NOMO-1 (cell line): ENCODE measurements around the gene ODF4.
"Not testable (repeated sequence)": the region's sequence is repeated elsewhere in the genome, so short reads cannot be mapped to it uniquely, and the experiment has no call there.

Source experiments
- DNase-seq, 2 experiments: peaks; one replicate each; lab custom pipeline; 2025; ENCODE audit not compliant: unreplicated experiment in 2 of 2; lab: John Stamatoyannopoulos, UW

Gene ODF4

GRCh38 chr17:8365143-8365542, 25.5 kb downstream of the ODF4 start:
- no peak for DNase-seq

DNA sequence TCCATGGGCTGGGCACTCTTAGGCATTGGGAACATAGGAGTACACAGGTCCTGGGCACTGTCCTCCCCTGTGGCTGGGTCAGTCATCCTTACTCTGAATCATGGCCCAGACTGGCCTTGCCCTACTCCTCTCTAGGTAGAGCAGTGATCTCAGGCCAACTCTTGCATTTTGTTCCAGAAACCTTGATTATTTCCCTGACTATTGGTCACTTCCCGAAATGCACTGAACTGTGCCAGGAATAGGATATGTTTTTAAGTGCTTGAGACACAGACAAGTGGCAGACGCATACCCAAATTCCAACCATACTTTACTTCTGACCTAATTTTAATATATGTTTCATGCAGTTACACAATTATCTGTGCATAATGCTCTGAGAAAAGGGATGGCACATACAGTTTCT, 26.6 kb downstream of the ODF4 start:
- DNase-seq = no peak

- DNase-seq = no peak
Observed at GRCh38 chr17:8368193-8368592, 28.6 kb downstream of the ODF4 start.

DNA sequence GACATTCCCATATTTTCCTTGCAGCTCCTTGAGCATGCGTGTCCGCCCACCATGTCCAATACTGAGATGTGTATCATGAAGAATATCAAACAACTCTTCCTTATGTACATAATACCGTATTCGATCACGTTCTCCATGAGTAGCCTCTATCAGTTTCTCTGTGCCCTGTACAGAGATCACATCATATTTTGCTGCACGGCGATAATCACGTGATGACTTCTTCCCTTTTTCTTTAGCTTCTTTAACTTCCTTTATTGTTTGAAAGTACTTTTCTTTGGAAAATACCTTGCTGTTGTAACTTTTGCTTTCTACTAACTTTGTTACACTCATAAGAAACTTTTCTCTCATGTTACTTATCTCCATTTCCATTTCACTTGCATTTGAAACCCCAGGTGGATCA, 30.3 kb downstream of the ODF4 start:
- peak in 1 of 2 experiments; percentile 47 for DNase-seq

- DNase-seq = no peak
Observed at GRCh38 chr17:8371786-8372185, 32.1 kb downstream of the ODF4 start.

- no peak for DNase-seq
Observed at GRCh38 chr17:8372422-8372821, 32.8 kb downstream of the ODF4 start.

DNA sequence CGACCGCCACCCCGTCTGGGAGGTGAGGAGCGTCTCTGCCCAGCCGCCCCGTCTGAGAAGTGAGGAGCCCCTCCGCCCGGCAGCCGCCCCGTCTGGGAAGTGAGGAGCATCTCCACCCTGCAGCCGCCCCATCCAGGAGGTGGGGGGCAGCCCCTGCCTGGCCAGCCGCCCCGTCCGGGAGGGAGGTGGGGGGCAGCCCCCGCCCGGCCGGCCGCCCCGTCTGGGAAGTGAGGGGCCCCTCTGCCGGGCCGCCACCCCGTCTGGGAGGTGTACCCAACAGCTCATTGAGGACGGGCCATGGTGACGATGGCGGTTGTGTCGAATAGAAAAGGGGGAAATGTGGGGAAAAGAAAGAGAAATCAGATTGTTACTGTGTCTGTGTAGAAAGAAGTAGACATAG, 34.2 kb downstream of the ODF4 start:
- DNase-seq = not testable (repeated sequence)

- no peak for DNase-seq
Observed at GRCh38 chr17:8375738-8376259, 36.2 kb downstream of the ODF4 start.

GRCh38 chr17:8376271-8377067, 36.8 kb downstream of the ODF4 start, which contains the start of gene KRABD2:
KRABD2 (minus strand) TSS chr17:8376704.
- DNase-seq = peak; percentile 86 to 92

DNA sequence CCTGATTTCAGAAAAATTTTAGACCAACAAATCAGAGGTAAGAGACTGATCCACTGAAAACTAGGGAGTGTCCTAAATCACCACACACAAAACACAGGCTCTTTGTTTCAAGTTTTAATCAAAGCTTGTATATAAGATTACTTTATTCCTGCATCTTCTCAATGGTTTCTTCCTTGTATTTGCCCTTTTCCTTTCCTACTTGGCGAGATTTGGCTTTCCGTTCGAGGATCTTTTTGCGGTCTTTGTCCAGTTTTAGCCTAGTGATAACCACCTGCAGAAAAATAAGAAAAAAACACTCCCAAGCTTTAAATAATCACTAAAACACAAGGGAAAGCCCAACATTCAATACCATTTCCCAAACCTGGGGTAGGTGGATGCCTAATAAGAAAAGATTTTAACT, 37.8 kb downstream of the ODF4 start:
- DNase-seq = no peak

DNA sequence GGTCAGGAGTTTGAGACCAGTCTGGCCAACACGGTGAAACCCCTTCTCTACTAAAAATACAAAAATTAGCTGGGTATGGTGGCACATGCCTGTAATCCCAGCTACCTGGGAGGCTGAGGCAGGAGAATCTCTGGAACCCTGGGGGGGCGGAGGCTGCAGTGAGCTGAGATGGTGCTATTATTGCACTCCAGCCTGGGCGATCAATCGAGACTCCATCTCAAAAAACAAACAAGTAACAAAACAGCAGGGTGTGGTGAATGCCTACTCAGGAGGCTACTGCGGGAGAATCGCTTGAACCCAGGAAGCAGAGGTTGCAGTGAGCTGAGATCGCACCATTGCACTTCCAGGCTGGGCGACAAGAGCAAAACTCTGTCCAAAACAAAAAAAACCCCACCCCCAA, 38.5 kb downstream of the ODF4 start:
- DNase-seq = not testable (repeated sequence)

DNA sequence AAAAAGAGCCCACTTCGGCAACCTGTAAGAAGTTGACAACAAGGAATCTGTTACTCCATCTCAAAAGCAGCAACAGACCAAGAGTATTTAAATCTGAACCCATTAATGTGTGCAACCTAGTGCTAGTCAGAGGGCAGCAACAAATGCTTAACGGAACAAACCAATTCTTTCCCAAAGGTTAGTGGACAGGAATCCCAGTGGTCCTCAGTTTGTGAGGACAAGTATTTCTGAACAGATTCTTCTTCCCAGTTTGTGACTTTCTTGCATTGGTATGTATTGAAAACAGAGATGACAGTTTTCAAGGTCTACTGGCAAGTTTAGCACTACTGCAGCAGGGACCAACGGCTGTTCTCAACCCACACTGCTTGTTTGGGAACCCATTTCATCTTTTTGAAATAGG, 40.4 kb downstream of the ODF4 start:
- no peak for DNase-seq

GRCh38 chr17:8382052-8382879, 42.6 kb downstream of the ODF4 start:
- no peak for DNase-seq

DNA sequence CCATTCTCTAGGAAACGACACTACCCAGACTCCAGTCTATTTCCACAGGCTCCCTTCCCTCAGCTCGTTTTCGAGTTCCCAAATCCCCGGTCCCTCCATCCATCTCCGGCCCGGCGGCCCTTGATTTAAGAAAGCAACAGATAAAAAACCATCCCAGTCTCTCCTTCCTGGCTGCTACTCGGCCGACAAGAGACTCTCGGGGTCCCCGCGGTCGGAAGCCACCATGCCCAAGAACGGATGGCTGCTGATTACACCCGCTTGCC, 43.2 kb downstream of the ODF4 start:
- no peak for DNase-seq

DNA sequence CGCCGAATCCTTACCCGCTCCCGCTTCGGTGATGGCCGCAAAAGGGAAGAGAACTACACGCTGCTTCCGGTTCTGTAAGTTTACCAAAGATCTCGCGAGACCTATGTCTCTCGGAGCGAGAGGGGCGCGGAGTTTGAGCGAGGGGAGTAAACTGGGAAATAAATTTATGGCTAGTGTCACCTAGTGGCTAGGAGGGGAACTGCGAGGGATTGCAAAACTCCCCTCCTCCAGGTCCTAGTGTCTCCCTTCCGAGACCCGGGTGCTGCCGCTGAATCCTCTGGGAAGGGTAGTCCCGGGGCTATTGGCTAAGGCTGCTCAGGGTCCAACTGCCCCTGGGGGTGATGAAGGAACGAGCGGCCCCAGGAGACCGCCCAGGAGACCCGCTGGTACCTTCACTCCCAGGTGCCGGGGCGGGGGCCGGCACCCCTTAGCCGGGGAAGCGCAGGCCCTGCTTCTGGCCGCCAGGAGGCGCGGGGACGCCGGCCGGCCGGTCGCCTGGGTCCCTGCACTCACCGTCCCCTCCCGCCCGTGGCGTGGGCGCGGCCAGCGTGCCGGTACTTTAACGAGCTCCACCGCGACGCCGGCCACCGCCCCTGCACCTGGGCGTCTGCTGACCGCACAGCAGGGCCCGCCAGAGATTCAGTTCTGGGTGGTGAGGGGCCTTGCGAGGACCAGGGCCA, 43.6 kb downstream of the ODF4 start, which contains the start of gene RPL26:
Gene RPL26, minus strand, starts transcription at position 51 of the 680 bp plus-strand sequence. CDS start 883 bp downstream, outside the sequence.
- DNase-seq = peak; percentile 93 to 98

- DNase-seq = no peak
Observed at GRCh38 chr17:8384801-8385378, 45.2 kb downstream of the ODF4 start.

- DNase-seq = no peak
Observed at GRCh38 chr17:8386841-8387240, 47.2 kb downstream of the ODF4 start.

DNA sequence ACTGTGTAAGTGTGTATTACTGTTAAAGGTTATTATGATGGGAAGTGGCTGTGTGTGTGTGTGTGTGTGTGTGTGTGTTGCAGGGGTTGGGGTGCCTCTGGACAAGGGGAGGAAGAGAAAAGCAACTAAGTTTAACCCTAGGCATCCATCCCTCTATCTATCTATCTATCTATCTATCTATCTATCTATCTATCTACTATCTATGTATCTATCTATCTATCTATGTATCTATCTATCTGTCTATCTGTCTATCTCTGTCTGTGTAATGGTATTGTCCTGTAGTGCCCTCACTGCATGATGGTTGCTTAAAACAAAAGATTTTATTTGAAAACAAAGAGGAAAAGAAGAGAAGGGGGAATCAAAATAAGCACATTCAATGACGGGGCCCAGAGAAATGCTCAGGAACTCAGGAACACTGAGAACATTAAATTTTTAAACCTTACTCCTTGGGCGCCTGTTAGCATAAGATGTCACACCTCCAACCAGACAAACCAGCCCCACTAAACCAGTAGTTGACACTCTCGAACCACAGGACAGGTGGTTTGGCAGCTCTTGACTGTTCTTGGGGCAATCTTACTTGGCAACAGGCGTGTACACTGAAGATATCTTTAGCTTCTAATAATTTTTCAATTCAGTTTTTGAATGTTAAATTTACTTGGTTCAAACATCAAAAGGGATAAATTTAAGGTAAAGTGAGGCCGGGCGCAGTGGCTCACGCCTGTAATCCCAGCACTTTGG, 48.4 kb downstream of the ODF4 start:
- no peak for DNase-seq

DNA sequence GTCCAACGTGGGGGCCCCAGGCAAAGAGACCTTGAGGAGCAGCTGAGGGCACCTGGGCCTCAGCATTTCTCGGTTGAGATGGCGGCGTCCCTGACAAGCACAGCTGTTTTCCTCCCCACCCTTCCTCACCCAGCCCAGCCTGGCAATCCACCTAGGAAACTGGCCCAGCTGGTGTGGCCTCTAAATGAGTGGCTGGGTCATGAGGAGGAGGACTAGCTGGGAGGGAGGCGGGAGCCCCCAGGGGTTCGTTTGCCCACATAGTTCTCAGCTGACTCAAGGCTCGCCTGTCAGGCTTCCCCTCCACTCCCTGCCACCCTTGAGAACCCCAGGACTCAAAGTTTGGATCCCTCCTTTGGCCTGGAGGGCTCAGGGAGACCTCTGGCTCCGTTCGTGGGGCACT, 52.1 kb downstream of the ODF4 start:
- DNase-seq = no peak

GRCh38 chr17:8392274-8392673, 52.6 kb downstream of the ODF4 start:
- DNase-seq = no peak
